Brain microvascular endothelial cell (primary cell): Measurements from ENCODE around the gene GDPD4.

Source experiments
- DNase-seq: peaks from one replicate; pipeline ENCODE4 v3.0.0-alpha.2; 2020
- H3K27ac ChIP-seq: fragments of 250-450 bp; sonication (Bioruptor Pico); 2 replicates; pipeline ENCODE4 v1.5.1; 2020; ENCODE audit warnings: mild to moderate bottlenecking, moderate library complexity
- H3K27me3 ChIP-seq: fragments of 250-450 bp; sonication (Bioruptor Pico); replicated peaks from 2 replicates; pipeline ENCODE4 v1.5.1; 2020; ENCODE audit warnings: mild to moderate bottlenecking
- H3K36me3 ChIP-seq: fragments of 250-450 bp; sonication (Bioruptor Pico); replicated peaks from 2 replicates; pipeline ENCODE4 v1.5.1; 2020; ENCODE audit warnings: mild to moderate bottlenecking
- H3K4me3 ChIP-seq: 2 replicates; pipeline ENCODE4 v1.5.1; 2011; ENCODE audit warnings: low read depth, mild to moderate bottlenecking, control low read depth, low read length, moderate library complexity
- CTCF ChIP-seq: IDR thresholded peaks from 2 replicates; pipeline ENCODE4 v1.5.1; 2011; ENCODE audit warnings: low read depth, mild to moderate bottlenecking, moderate library complexity, low read length, control low read depth, inconsistent platforms; ENCODE audit errors: missing control alignments
- in situ Hi-C: cut with HindIII; loops from 2 replicates; pipeline ENCODE4 v1.10.0; 2017; ENCODE audit warnings: low sequenced_read_pairs, low pct_ligation_motif_present

Gene GDPD4

GRCh38 chr11:77206264-77207018 lies 95.0 kb downstream of the GDPD4 start:
- no peak overlapping the region for H3K27ac ChIP-seq
- TF ChIP-seq CTCF = no peak
- no peak overlapping the region for H3K4me3 ChIP-seq
- no peak for DNase-seq
- H3K36me3 ChIP-seq = no peaks in the 10 kb centered on the region
- in situ Hi-C loops = no loop called here
- no peaks in the 10 kb centered on the region for H3K27me3 ChIP-seq

GRCh38 chr11:77205467-77206263 lies 95.8 kb downstream of the GDPD4 start:
- in situ Hi-C loops = no loop called here
- Histone ChIP-seq H3K27me3 (no peaks in the 10 kb centered on the region), H3K27ac (no peak overlapping the region), H3K4me3 (no peak overlapping the region), H3K36me3 (no peaks in the 10 kb centered on the region)
- TF ChIP-seq CTCF = no peak
- no peak for DNase-seq

- H3K36me3 ChIP-seq = no peaks in the 10 kb centered on the region
- no peak for DNase-seq
- in situ Hi-C loops = no loop called here
- no peak overlapping the region for H3K27ac ChIP-seq
- H3K4me3 ChIP-seq = no peak overlapping the region
- no peak for TF ChIP-seq CTCF
- H3K27me3 ChIP-seq = no peaks in the 10 kb centered on the region
Observed at GRCh38 chr11:77204754-77205466, 96.6 kb downstream of the GDPD4 start.

- no peak for DNase-seq
- Histone ChIP-seq H3K4me3 (no peak overlapping the region), H3K27me3 (no peaks in the 10 kb centered on the region), H3K36me3 (no peaks in the 10 kb centered on the region), H3K27ac (no peak overlapping the region)
- no peak for TF ChIP-seq CTCF
- in situ Hi-C loops = no loop called here
Observed at GRCh38 chr11:77203901-77204753, 97.4 kb downstream of the GDPD4 start.
